HepG2 (cell line): Measurements from ENCODE around the gene PTGIS. TPM values are rescaled to one million over a fixed set of nuclear protein-coding genes. Genes with fewer than 3 reads are reported as not detected.

Experiments used
- BCL6 ChIP-seq: IDR thresholded peaks from 2 replicates; pipeline ENCODE4 v1.6.1; 2016; ENCODE audit warnings: missing genetic modification reagents, missing compliant biosample characterization
- DDIT3 ChIP-seq: sonication (generic); formaldehyde crosslinking; IDR thresholded peaks from 2 replicates; pipeline ENCODE4 v1.4.0; 2020; ENCODE audit warnings: mild to moderate bottlenecking, missing genetic modification reagents
- E2F2 ChIP-seq: sonication (generic); formaldehyde crosslinking; IDR thresholded peaks from 2 replicates; pipeline ENCODE4 v1.4.0; 2020; ENCODE audit warnings: missing genetic modification reagents, borderline replicate concordance
- IKZF1 ChIP-seq: fragments of 450-650 bp; IDR thresholded peaks from 2 replicates; pipeline ENCODE4 v1.7.1; 2016
- KDM4B ChIP-seq: sonication (generic); formaldehyde crosslinking; IDR thresholded peaks from 2 replicates; pipeline ENCODE4 v1.4.0; 2020; ENCODE audit warnings: missing genetic modification reagents
- MLXIP ChIP-seq: sonication (generic); formaldehyde crosslinking; IDR thresholded peaks from 2 replicates; pipeline ENCODE4 v1.9.0; 2021; ENCODE audit warnings: missing genetic modification reagents, borderline replicate concordance
- NCOA2 ChIP-seq: sonication (generic); formaldehyde crosslinking; IDR thresholded peaks from 2 replicates; pipeline ENCODE4 v1.8.0; 2022; ENCODE audit warnings: inconsistent platforms
- RORA ChIP-seq: sonication (generic); formaldehyde crosslinking; IDR thresholded peaks from 2 replicates; pipeline ENCODE4 v1.5.0; 2020; ENCODE audit warnings: mild to moderate bottlenecking, missing genetic modification reagents, moderate library complexity
- TBX2 ChIP-seq: sonication (generic); formaldehyde crosslinking; IDR thresholded peaks from 2 replicates; pipeline ENCODE4 v1.5.0; 2020; ENCODE audit warnings: missing genetic modification reagents, mild to moderate bottlenecking, borderline replicate concordance
- TRIM22 ChIP-seq: fragments of 450-650 bp; IDR thresholded peaks from 2 replicates; pipeline ENCODE4 v1.6.1; 2017
- ZBTB34 ChIP-seq: sonication (generic); formaldehyde crosslinking; IDR thresholded peaks from 2 replicates; pipeline ENCODE4 v1.8.0; 2022; ENCODE audit warnings: mild to moderate bottlenecking, missing genetic modification reagents
- ZNF260 ChIP-seq: sonication (generic); formaldehyde crosslinking; IDR thresholded peaks from 2 replicates; pipeline ENCODE4 v1.4.0; 2020; ENCODE audit warnings: missing genetic modification reagents, low read depth, mild to moderate bottlenecking, borderline replicate concordance
- ZNF296 ChIP-seq: sonication (generic); formaldehyde crosslinking; conservative IDR thresholded peaks from 2 replicates; pipeline ENCODE4 v1.5.0; 2020; ENCODE audit warnings: mild to moderate bottlenecking, missing genetic modification reagents
- ZNF687 ChIP-seq: sonication (generic); formaldehyde crosslinking; IDR thresholded peaks from 2 replicates; pipeline ENCODE4 v1.5.1; 2020; ENCODE audit warnings: mild to moderate bottlenecking, missing genetic modification reagents, moderate library complexity
- polyA plus RNA-seq, 8 experiments: library from polyadenylated mRNA; depleted of rRNA in 3 of 8; stranded (reverse) in 7 of 8; unstranded in 1 of 8; fragments of >200 nt; fragmentation: Illumina TruSeq in 4 of 8; extraction: Trizol in 4 of 8; gene quantifications; 2 replicates each; pipeline versions ENCODE4 v1.2.1 to v1.2.3, GENCODE V29; 2011 to 2016; ENCODE audit warnings: low read depth in 4 of 8, missing spikeins in 1 of 8, mixed read lengths in 1 of 8; ENCODE audit not compliant: insufficient read depth in 1 of 8
- total RNA-seq, 5 experiments: library from RNA; depleted of rRNA; stranded (reverse); fragments of >200 nt; fragmentation: Illumina TruSeq; extraction: Trizol; gene quantifications; 2 replicates each; pipeline ENCODE4 v1.2.3, GENCODE V29; 2016; ENCODE audit warnings: low read depth in 1 of 5

The PTGIS gene
- total and polyA plus RNA-seq, 2 of the 13 experiments (the other 11 are each of a cell fraction or from before 2014, with no cell fraction given) = not detected

- TF ChIP-seq ZNF687 (CRISPR knock-in tag) (peak; percentile 79), BCL6 (CRISPR knock-in tag) (peak; percentile 57), ZNF296 (CRISPR knock-in tag) (no peak), E2F2 (CRISPR knock-in tag) (no peak), NCOA2 (peak; percentile 7; the same call in 1 of the 2 replicates), TBX2 (CRISPR knock-in tag) (no peak; the same call in 1 of the 2 replicates), RORA (CRISPR knock-in tag) (no peak), DDIT3 (CRISPR knock-in tag) (no peak), ZNF260 (CRISPR knock-in tag) (no peak), MLXIP (CRISPR knock-in tag) (no peak), KDM4B (CRISPR knock-in tag) (0 out of 2 replicates have a peak, but pooled peaks have one; percentile 58), TRIM22 (no peak), IKZF1 (no peak), ZBTB34 (0 out of 2 replicates have a peak, but pooled peaks have one; percentile 36)
Measured at GRCh38 chr20:49484180-49485140, 83.5 kb downstream of the PTGIS start (continued).
